Pancreas (tissue), 10 donors: ENCODE data around the gene PRKD3. TPM values are rescaled to one million over a fixed set of nuclear protein-coding genes. Genes with fewer than 3 reads are reported as not detected.
"Not testable (repeated sequence)": the region's sequence is repeated elsewhere in the genome, so short reads cannot be mapped to it uniquely, and the experiment has no call there.

Experiments used
- ATAC-seq, 4 donors: fragments of 200-7000 bp; cut with Tn5 transposase; one replicate each; pipeline versions ENCODE4 v1.8.0 to v1.9.1; 2020; ENCODE audit warnings: mild to moderate bottlenecking in 4 of 4, moderate library complexity in 4 of 4
- DNase-seq, 6 donors: peaks; one replicate each; pipeline ENCODE4 v3.0.0-alpha.2; 2020
- FAIRE-seq: peaks from 2 replicates; lab custom pipeline; 2012; peaks lifted over from hg19 to GRCh38; lab: Jason Lieb, UNC
- H3K27ac ChIP-seq, 4 donors: fragments of 200-600 bp; sonication (generic); 1 replicate in 3 of 4; 2 replicates in 1 of 4; pipeline versions ENCODE4 v1.5.0 to v1.8.0; 2020
- H3K27me3 ChIP-seq, 4 donors: fragments of 200-600 bp; one replicate each; pipeline ENCODE4 v1.8.0; 2021
- H3K36me3 ChIP-seq, 3 donors: fragments of 200-600 bp; sonication (generic) in 1 of 3; one replicate each; pipeline versions ENCODE4 v1.5.0 to v1.8.0; 2020 to 2021
- H3K4me1 ChIP-seq, 3 donors: fragments of 200-600 bp; one replicate each; pipeline ENCODE4 v1.8.0; 2021
- H3K4me3 ChIP-seq, 4 donors: fragments of 200-600 bp; sonication (generic) in 2 of 4; one replicate each; pipeline versions ENCODE4 v1.5.0 to v1.8.0; 2020 to 2021
- H3K9me3 ChIP-seq, 4 donors: fragments of 200-600 bp; one replicate each; pipeline ENCODE4 v1.8.0; 2021
- CTCF ChIP-seq, 4 donors: fragments of 200-600 bp; sonication (generic) in 3 of 4; IDR thresholded peaks; one replicate each; pipeline versions ENCODE4 v1.5.0 to v1.8.0; 2021; ENCODE audit warnings: antibody characterized with exemption in 4 of 4
- WGBS, 2 donors: extraction: QIAGEN DNeasy Blood & Tissue Kit; methylation state at CpG; one replicate each; pipeline ENCODE4 v1.1.7; 2013; 5-methylcytosine and 5-hydroxymethylcytosine counted together
- intact Hi-C, 3 donors: fragments of 100-400 bp; cut with DNase I; formaldehyde crosslinking; loops; one replicate each; pipeline versions ENCODE4 v1.11.1 to v1.14.2; 2022
- polyA plus RNA-seq, 2 donors: library from polyadenylated mRNA; stranded (reverse); fragments of 200-250 nt; gene quantifications; one replicate each; pipeline ENCODE4 v1.2.3, GENCODE V29; 2013
- total RNA-seq, 6 donors: library from RNA; stranded (reverse); fragmentation: NEBNext Ultra II Directional in 4 of 6; extraction: Animal tissue kit (Norgen Biotek cat#: 25700) in 4 of 6; gene quantifications; one replicate each; pipeline versions ENCODE4 v1.2.1 to v1.2.4, GENCODE V29; 2021 to 2023
- donor health status: healthy with polysubstance abuse.
- donor health status: DM: no; HTN: no; CAD: no; lungs with moderate emphysema.
- donor health status: DM: no; HTN: no; CAD: no.
- donor health status: control.
- donor health status: control.
- donor health status: Bipolar disorder and iron deficiency.
- donor health status: DM: yes; HTN: yes; CAD: no.
- donor health status: DM: no; HTN: no; CAD: no.
- donor health status: DM: no; HTN: no; CAD: no.
- donor health status: DM: yes; HTN: yes; CAD: no.

PRKD3 gene
- total and polyA plus RNA-seq, 8 donors = 4.1 to 17.2 (median 8.0) TPM

GRCh38 chr2:37300146-37300545 is 24.5 kb downstream of the PRKD3 start:
- ATAC-seq (no peak), DNase-seq (no peak), FAIRE-seq (no peak)
- Histone ChIP-seq H3K4me3 (no peak overlapping the region), H3K27ac (no peak overlapping the region), H3K9me3 (no peaks in the 10 kb centered on the region), H3K27me3 (no peaks in the 10 kb centered on the region), H3K4me1 (no peaks in the 10 kb centered on the region), H3K36me3 (no peaks in the 10 kb centered on the region)
- intact Hi-C loops = no loop called here
- TF ChIP-seq CTCF (IDR thresholded peaks at IDR 0.05) = no peak

- H3K4me1 ChIP-seq = no peaks in the 10 kb centered on the region
- TF ChIP-seq CTCF (IDR thresholded peaks at IDR 0.05) = no peak
- DNase-seq (no peak), ATAC-seq (no peak), FAIRE-seq (no peak)
- no peaks in the 10 kb centered on the region for H3K9me3 ChIP-seq
- H3K4me3 ChIP-seq = no peak overlapping the region
- no peaks in the 10 kb centered on the region for H3K36me3 ChIP-seq
- H3K27ac ChIP-seq = no peak overlapping the region
- intact Hi-C loops = no loop called here
- H3K27me3 ChIP-seq = no peaks in the 10 kb centered on the region
Observed at GRCh38 chr2:37297632-37298031, 27.0 kb downstream of the PRKD3 start.

GRCh38 chr2:37295469-37296073 is 29.1 kb downstream of the PRKD3 start:
- Histone ChIP-seq H3K4me3 (no peak overlapping the region), H3K27me3 (no peaks in the 10 kb centered on the region), H3K4me1 (no peaks in the 10 kb centered on the region), H3K9me3 (no peaks in the 10 kb centered on the region), H3K36me3 (no peaks in the 10 kb centered on the region), H3K27ac (no peak overlapping the region)
- no peak for DNase-seq
- intact Hi-C loops = no loop called here
- 86 to 88% methylated on average over 1 of the region's 1 CpG for WGBS, 2 donors
- no peak for ATAC-seq
- TF ChIP-seq CTCF (IDR thresholded peaks at IDR 0.05) = no peak
- no peak for FAIRE-seq

GRCh38 chr2:37294858-37295257 is 29.8 kb downstream of the PRKD3 start:
- H3K4me1 ChIP-seq, FAIRE-seq, ATAC-seq, H3K27ac ChIP-seq, H3K27me3 ChIP-seq, DNase-seq, H3K4me3 ChIP-seq, H3K9me3 ChIP-seq, intact Hi-C loops, H3K36me3 ChIP-seq: not testable (repeated sequence)
- WGBS, 2 donors = 95 to 96% methylated on average over 2 of the region's 2 CpGs

GRCh38 chr2:37291680-37292079 is 33.0 kb downstream of the PRKD3 start:
- no peaks in the 10 kb centered on the region for H3K27me3 ChIP-seq
- H3K4me3 ChIP-seq = no peak overlapping the region
- H3K4me1 ChIP-seq = no peaks in the 10 kb centered on the region
- ATAC-seq (no peak), FAIRE-seq (no peak), DNase-seq (no peak)
- intact Hi-C loops = no loop called here
- no peaks in the 10 kb centered on the region for H3K9me3 ChIP-seq
- no peak overlapping the region for H3K27ac ChIP-seq
- TF ChIP-seq CTCF (IDR thresholded peaks at IDR 0.05) = no peak
- 91 to 100% methylated on average over 2 of the region's 2 CpGs for WGBS, 2 donors
- H3K36me3 ChIP-seq = peaks cover 0 to 1% (median 0%) of the 10 kb centered on the region in 3 donors
